BJ (cell line): ENCODE measurements around the gene TM2D3. TPM values are rescaled to one million over a fixed set of nuclear protein-coding genes. Genes with fewer than 3 reads are reported as not detected.

Experiments
- CTCF ChIA-PET: fragments of 350-600 bp; formaldehyde crosslinking; extraction: SDS; loops from one replicate; lab custom pipeline; 2021; ENCODE audit warnings: antibody characterized with exemption, inconsistent platforms; lab: Yijun Ruan, JAX
- POLR2A ChIA-PET: fragments of 300-600 bp; sonication (Branson Sonifier 250); formaldehyde crosslinking; extraction: SDS; loops from one replicate; lab custom pipeline; 2021; ENCODE audit warnings: antibody characterized with exemption; lab: Charles Lee
- DNase-seq: peaks from one replicate; pipeline ENCODE4 v3.0.0-alpha.2; 2011; ENCODE audit warnings: low read depth
- H3K27me3 ChIP-seq: 2 replicates; pipeline ENCODE4 v1.6.0; 2011; ENCODE audit warnings: low read length; ENCODE audit not compliant: control insufficient read depth, insufficient read depth
- H3K36me3 ChIP-seq: 2 replicates; pipeline ENCODE4 v1.5.1; 2011; ENCODE audit warnings: low read length; ENCODE audit not compliant: control insufficient read depth, insufficient read depth
- H3K4me3 ChIP-seq: 2 replicates; pipeline ENCODE4 v1.5.1; 2011; ENCODE audit warnings: low read depth, mild to moderate bottlenecking, control low read depth, low read length
- polyA plus RNA-seq: library from polyadenylated mRNA; depleted of rRNA; stranded (reverse); fragments of >200 nt; gene quantifications from 2 replicates; pipeline ENCODE4 v1.2.3, GENCODE V29; 2011
- TF ChIP-seq, protein P1 (sequence below): IDR thresholded peaks from 2 replicates; pipeline ENCODE4 v1.5.1; 2011; ENCODE audit warnings: low read depth, mild to moderate bottlenecking, control low read depth, inconsistent platforms, low read length, moderate library complexity; ENCODE audit not compliant: insufficient read depth

Gene TM2D3
- polyA plus RNA-seq, 1 experiment, result 34.7 TPM

DNA sequence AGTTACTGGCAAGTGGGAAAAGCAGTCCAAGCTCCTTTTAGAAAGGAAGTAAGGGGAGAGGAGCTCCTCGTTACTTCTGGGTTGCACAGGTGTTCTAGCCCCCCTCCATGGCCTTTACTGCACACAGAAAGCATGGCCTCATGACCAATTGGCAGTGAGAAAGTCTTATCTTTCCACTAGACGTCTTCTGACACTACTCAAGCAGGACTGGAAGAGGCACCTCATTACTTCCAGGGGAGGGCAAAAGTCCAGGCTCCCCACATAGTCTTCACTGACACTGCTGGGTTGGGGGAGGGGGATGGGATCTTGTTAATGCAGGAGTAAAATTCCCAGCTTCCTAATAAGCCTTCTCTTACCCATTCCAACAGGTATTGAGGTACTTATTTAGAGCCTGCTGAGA is 27.6 kb upstream of the TM2D3 start:
- TF ChIP-seq, protein P1, sequence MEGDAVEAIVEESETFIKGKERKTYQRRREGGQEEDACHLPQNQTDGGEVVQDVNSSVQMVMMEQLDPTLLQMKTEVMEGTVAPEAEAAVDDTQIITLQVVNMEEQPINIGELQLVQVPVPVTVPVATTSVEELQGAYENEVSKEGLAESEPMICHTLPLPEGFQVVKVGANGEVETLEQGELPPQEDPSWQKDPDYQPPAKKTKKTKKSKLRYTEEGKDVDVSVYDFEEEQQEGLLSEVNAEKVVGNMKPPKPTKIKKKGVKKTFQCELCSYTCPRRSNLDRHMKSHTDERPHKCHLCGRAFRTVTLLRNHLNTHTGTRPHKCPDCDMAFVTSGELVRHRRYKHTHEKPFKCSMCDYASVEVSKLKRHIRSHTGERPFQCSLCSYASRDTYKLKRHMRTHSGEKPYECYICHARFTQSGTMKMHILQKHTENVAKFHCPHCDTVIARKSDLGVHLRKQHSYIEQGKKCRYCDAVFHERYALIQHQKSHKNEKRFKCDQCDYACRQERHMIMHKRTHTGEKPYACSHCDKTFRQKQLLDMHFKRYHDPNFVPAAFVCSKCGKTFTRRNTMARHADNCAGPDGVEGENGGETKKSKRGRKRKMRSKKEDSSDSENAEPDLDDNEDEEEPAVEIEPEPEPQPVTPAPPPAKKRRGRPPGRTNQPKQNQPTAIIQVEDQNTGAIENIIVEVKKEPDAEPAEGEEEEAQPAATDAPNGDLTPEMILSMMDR, result no peak
- ChIA-PET POLR2A (no interaction called here), CTCF (no interaction called here)
- no peak for DNase-seq
- Histone ChIP-seq H3K36me3 (peaks cover 2% of the 10 kb centered on the region), H3K27me3 (no peaks in the 10 kb centered on the region), H3K4me3 (no peak overlapping the region)

DNA sequence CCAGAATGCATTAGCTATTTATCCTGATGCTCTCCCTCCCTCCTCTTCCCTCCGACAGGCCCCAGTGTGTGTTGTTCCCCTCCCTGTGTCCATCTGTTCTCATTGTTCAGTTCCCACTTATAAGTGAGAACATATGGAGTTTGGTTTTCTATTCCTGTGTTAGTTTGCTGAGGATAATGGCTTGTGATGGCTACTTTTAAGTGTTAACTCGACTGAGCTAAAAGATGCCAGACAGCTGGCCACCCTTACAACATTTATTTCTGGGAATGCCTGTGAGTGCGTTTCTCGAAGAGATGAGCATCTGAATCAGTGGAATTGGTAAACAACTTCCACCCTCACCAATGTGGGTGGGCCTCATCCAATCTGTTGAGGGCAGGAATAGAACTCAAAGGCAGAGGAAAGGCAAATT is 24.7 kb upstream of the TM2D3 start:
- Histone ChIP-seq H3K36me3 (peaks cover 9% of the 10 kb centered on the region), H3K27me3 (no peaks in the 10 kb centered on the region), H3K4me3 (no peak overlapping the region)
- CTCF ChIA-PET, result interaction anchor here (0.7 to 2.1 kb wide), 2 partner anchors 35 to 677 kb away, joined by 3 to 4 read pairs; no protein-coding TSS in a partner anchor
- POLR2A ChIA-PET, result interaction anchor here (0.6 to 0.7 kb wide), 2 partner anchors 25 to 28 kb away, joined by 3 to 4 read pairs; no protein-coding TSS in a partner anchor
- TF ChIP-seq, protein P1, result no peak
- peak; percentile 81 for DNase-seq

DNA sequence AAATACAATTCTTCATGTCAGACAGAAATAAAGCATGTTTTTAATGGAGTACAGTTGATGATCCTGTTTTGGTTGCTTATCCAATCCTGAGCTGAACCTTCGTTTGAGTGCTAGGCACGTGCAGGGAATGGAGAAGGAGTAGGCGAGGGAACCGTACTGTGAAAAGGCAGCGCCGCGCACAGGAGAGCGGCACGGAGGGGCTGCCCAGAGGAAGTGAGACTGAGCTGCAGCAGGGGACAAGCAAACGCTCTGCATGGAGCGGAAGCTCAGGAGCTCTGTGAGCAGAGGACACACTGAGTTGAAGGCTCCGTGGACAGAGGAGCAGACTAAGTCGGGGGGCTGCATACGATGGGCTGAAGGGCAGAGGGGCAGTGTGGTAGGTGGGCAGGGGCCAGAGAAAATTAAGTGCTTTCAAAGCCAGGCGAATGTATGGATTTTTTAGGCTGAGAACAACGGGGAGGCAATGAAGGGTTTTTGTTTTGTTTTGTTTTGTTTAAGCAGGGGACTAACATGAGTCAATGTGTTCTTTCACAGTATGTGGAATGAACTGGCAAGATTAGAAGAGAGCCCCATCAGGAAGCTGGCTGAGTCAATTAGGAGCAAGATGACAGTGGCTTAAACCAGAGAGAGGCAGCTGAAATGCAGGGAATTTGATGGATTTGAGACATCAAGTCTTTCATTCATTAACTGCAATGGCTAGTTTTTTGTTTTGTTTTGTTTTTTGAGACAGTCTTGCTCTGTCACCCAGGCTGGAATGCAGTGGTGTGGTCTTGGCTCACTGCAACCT is 23.8 kb upstream of the TM2D3 start:
- no peak for DNase-seq
- Histone ChIP-seq H3K36me3 (peaks cover 11% of the 10 kb centered on the region), H3K4me3 (no peak overlapping the region), H3K27me3 (no peaks in the 10 kb centered on the region)
- CTCF ChIA-PET, result interaction anchor here (2.1 kb wide), 1 partner anchor 34 kb away, joined by 4 read pairs; no protein-coding TSS in a partner anchor
- TF ChIP-seq, protein P1, result no peak
- POLR2A ChIA-PET, result no interaction called here

DNA sequence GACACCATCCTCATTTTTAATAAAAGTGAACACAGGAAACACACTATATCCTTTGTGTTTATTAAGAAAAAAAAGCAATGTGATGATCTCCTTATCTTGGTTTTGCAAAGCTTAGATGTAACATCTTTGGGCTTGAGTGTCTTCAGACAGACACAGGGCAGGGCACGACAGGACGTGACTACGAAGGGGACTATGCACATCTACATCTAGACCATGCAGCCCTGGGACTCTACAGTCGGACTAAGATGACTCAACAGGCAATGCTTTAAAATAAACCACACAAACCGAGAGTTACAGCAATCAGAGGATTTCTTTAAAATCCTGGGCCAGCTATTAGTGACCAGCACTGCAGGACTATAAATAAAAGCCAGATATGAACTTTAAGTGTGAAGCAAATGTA is 22.8 kb upstream of the TM2D3 start:
- ChIA-PET CTCF (interaction anchor here (2.1 kb wide), 1 partner anchor 33 kb away, joined by 4 read pairs; no protein-coding TSS in a partner anchor), POLR2A (no interaction called here)
- Histone ChIP-seq H3K4me3 (no peak overlapping the region), H3K27me3 (no peaks in the 10 kb centered on the region), H3K36me3 (peaks cover 14% of the 10 kb centered on the region)
- peak; percentile 75 for DNase-seq
- TF ChIP-seq, protein P1, result no peak

DNA sequence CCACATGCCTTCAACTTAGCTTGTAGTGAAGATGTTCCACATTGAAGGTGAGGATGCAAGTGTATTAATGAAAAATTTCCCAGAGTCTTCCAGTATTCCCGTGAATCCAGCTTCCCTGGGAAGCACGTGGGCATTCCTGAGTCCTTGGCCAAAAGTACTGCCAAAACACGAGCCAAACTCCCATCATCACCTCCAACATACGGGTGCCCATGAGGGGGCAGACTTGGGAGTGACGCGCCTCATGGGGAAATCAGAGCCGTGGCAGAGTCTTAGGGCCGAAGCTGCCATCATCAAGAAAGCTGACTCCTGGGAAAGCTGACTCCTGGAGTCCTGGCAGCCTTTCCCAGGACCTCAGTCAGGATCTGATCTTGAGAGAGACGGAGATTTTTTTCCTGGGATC is 20.1 kb upstream of the TM2D3 start:
- Histone ChIP-seq H3K36me3 (peaks cover 13% of the 10 kb centered on the region), H3K4me3 (no peak overlapping the region), H3K27me3 (no peaks in the 10 kb centered on the region)
- ChIA-PET CTCF (interaction anchor here (1.2 kb wide), 2 partner anchors 11 to 14 kb away, joined by 3 read pairs; no protein-coding TSS in a partner anchor), POLR2A (no interaction called here)
- no peak for DNase-seq
- TF ChIP-seq, protein P1, result no peak
